ENCODE measurements around the gene GRIK4.

GRCh38 chr11:120759046-120759445 lies 247.5 kb downstream of the GRIK4 start:
- TF ChIP-seq CTCF (IDR thresholded peaks at IDR 0.05; ENCODE audit: insufficient read depth, low read depth, low read length) = no peak
- TF ChIP-seq EZH2 (IDR thresholded peaks at IDR 0.05; ENCODE audit: insufficient read depth, low read length) = no peak
